ENCODE results near the gene F10. TPM values are rescaled to one million over a fixed set of nuclear protein-coding genes. Genes with fewer than 3 reads are reported as not detected.

Gene F10
- total and polyA plus RNA-seq, 2 experiments from 2014 or later, result 143 to 148 TPM

DNA sequence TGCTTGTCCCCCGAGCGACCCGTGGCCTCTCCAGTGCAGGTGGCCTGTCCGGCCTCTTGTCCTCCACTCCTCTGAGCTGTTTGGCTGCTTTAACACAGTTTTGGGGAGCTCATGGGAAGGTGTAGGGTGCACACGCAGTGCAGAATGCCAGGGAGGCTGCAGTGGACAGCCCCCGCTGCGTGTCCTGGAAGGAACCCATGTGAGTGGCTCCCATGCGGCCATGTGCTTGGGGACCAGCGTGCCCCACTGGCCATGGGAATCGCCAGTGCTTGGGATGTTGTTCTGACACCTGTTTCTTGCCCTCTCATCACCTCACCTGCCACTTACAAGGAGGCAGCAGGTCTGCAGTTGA lies 39.6 kb upstream of the F10 start:
- H3K27ac ChIP-seq, result no peak overlapping the region
- H3K36me3 ChIP-seq (replicated peaks; ENCODE audit: insufficient read depth, low read depth), result no peaks in the 10 kb centered on the region
- no peaks in the 10 kb centered on the region for H3K79me2 ChIP-seq
- TF ChIP-seq EZH2 (IDR thresholded peaks at IDR 0.05; ENCODE audit: borderline replicate concordance) (no peak), EZH2phosphoT487 (IDR thresholded peaks at IDR 0.05; ENCODE audit: low read depth, severe bottlenecking, unreplicated experiment) (no peak)
- TF ChIP-seq, protein P1, sequence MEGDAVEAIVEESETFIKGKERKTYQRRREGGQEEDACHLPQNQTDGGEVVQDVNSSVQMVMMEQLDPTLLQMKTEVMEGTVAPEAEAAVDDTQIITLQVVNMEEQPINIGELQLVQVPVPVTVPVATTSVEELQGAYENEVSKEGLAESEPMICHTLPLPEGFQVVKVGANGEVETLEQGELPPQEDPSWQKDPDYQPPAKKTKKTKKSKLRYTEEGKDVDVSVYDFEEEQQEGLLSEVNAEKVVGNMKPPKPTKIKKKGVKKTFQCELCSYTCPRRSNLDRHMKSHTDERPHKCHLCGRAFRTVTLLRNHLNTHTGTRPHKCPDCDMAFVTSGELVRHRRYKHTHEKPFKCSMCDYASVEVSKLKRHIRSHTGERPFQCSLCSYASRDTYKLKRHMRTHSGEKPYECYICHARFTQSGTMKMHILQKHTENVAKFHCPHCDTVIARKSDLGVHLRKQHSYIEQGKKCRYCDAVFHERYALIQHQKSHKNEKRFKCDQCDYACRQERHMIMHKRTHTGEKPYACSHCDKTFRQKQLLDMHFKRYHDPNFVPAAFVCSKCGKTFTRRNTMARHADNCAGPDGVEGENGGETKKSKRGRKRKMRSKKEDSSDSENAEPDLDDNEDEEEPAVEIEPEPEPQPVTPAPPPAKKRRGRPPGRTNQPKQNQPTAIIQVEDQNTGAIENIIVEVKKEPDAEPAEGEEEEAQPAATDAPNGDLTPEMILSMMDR (IDR thresholded peaks at IDR 0.05; ENCODE audit: poor library complexity), result no peak
- no peaks in the 10 kb centered on the region for H3K27me3 ChIP-seq
- no peaks in the 10 kb centered on the region for H3K4me1 ChIP-seq (ENCODE audit: insufficient read depth)
- H3K4me2 ChIP-seq, result no peak overlapping the region
- 99% methylated on average over 9 of the region's 10 CpGs for WGBS (ENCODE audit: low lambda C conversion rate, missing lambda C conversion rate)
- no peak overlapping the region for H3K4me3 ChIP-seq
- DNase-seq (ENCODE audit: low spot score), result no peak
- H3K9me2 ChIP-seq (replicated peaks; ENCODE audit: insufficient read depth), result no peaks in the 10 kb centered on the region
- no peaks in the 10 kb centered on the region for H4K20me1 ChIP-seq (ENCODE audit: insufficient read depth, poor library complexity, severe bottlenecking)
- no peak overlapping the region for H2AFZ ChIP-seq
- no peaks in the 10 kb centered on the region for H3K9me3 ChIP-seq (ENCODE audit: low read depth)

DNA sequence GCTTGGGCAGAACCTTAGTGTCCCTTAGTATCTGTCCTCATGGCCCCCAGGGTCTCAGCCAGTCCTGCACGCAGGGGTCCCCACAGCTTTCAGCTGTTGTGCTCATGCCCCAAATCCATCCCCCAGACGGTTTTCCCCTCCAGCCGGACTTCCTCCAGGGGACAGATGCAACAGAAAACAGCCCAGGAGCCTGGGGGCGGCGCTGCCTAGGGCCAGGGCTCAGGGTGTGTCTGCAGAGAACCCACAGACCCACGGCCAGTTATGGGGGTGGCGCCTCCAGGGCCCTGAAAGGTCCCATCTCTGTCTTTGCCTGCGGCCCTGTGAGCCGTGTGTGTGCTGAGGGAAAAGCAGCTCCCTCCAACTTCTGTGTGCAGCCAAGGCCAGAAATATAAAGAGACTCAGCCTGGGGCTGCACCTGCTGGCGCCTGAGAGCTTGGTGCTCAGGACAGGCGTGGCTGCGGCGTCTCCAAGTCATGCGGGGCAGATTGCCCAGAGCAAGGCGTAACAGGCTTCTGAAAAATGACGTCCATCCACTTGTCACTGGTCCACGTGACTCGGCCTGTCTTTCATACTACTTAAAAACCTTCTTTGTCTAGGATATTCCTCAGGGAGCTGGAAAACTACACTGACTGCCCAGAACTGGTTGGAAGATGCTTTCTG lies 39.1 kb upstream of the F10 start:
- H2AFZ ChIP-seq, result no peak overlapping the region
- H3K79me2 ChIP-seq, result no peaks in the 10 kb centered on the region
- TF ChIP-seq, protein P1 (IDR thresholded peaks at IDR 0.05; ENCODE audit: poor library complexity), result no peak
- H3K4me3 ChIP-seq, result no peak overlapping the region
- no peaks in the 10 kb centered on the region for H3K27me3 ChIP-seq
- no peak for DNase-seq (ENCODE audit: low spot score)
- no peak overlapping the region for H3K27ac ChIP-seq
- H3K36me3 ChIP-seq (replicated peaks; ENCODE audit: insufficient read depth, low read depth), result no peaks in the 10 kb centered on the region
- no peak overlapping the region for H3K4me2 ChIP-seq
- H3K9me3 ChIP-seq (ENCODE audit: low read depth), result no peaks in the 10 kb centered on the region
- no peaks in the 10 kb centered on the region for H3K9me2 ChIP-seq (replicated peaks; ENCODE audit: insufficient read depth)
- no peaks in the 10 kb centered on the region for H3K4me1 ChIP-seq (ENCODE audit: insufficient read depth)
- H4K20me1 ChIP-seq (ENCODE audit: insufficient read depth, poor library complexity, severe bottlenecking), result no peaks in the 10 kb centered on the region
- WGBS (ENCODE audit: low lambda C conversion rate, missing lambda C conversion rate), result 86% methylated on average over 18 of the region's 18 CpGs

DNA sequence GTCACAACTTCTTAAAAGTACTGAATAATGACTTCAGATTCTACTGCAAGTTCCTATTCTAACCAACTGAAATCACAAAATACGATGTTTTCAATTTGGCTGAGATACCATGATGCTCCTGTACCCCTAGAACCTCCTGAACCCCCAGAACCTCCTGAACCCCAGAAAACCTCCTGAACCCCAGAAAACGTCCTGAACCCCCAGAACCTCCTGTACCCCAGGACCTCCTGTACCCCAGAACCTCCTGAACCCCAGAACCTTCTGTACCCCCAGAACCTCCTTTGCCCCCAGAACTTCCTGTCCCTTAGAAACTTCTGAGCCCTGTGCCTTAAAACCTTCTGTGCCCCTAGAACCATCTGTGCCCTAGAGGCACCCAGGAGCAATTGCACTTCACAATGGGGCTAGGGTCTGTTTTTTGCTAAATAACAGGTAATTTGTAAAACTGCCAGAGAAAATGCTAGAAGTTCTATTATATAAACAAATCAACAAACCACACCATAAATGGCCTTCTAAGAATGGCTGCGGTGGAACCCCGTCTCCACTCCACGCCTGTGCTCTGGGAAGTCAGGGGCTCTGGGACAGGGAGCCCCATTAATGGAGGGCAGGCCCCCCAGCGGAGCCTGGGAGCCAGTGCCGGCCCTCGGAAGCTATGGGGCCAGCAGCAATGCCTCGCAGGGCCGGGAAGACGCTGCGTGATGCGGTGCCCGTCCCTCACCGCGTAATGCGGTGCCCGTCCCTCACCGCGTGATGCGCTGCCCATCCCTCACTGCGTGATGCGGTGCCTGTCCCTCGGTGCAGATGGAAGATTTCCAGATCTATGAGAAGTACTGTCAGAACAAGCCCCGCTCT lies 38.3 kb upstream of the F10 start:
- Histone ChIP-seq H3K27ac (no peak overlapping the region), H3K9me3 (ENCODE audit: low read depth) (no peaks in the 10 kb centered on the region), H3K4me3 (no peak overlapping the region), H3K36me3 (replicated peaks; ENCODE audit: insufficient read depth, low read depth) (no peaks in the 10 kb centered on the region), H3K27me3 (no peaks in the 10 kb centered on the region), H3K4me2 (no peak overlapping the region), H3K79me2 (no peaks in the 10 kb centered on the region), H3K4me1 (ENCODE audit: insufficient read depth) (no peaks in the 10 kb centered on the region), H3K9me2 (replicated peaks; ENCODE audit: insufficient read depth) (no peaks in the 10 kb centered on the region), H4K20me1 (ENCODE audit: insufficient read depth, poor library complexity, severe bottlenecking) (no peaks in the 10 kb centered on the region), H2AFZ (no peak overlapping the region)
- 90% methylated on average over 25 of the region's 25 CpGs for WGBS (ENCODE audit: low lambda C conversion rate, missing lambda C conversion rate)
- DNase-seq (ENCODE audit: low spot score), result no peak
- no peak for TF ChIP-seq EZH2phosphoT487 (IDR thresholded peaks at IDR 0.05; ENCODE audit: low read depth, severe bottlenecking, unreplicated experiment)
- TF ChIP-seq, protein P1 (IDR thresholded peaks at IDR 0.05; ENCODE audit: poor library complexity), result no peak
- TF ChIP-seq EZH2 (IDR thresholded peaks at IDR 0.05; ENCODE audit: borderline replicate concordance), result no peak
